Parathyroid adenoma (tissue), 2 donors: Measurements from ENCODE around the gene PODXL.

Experiments used
- H2AFZ ChIP-seq: fragments of 300-600 bp; sonication (generic); one replicate; pipeline ENCODE4 v1.7.0; 2017; ENCODE audit warnings: antibody characterized with exemption, mild to moderate bottlenecking
- H3K27ac ChIP-seq: fragments of 300-600 bp; sonication (generic); one replicate; pipeline ENCODE4 v1.7.0; 2017
- H3K27me3 ChIP-seq: fragments of 300-600 bp; sonication (generic); one replicate; pipeline ENCODE4 v1.7.0; 2017; ENCODE audit warnings: low read length; ENCODE audit not compliant: control insufficient read depth, insufficient read depth
- H3K36me3 ChIP-seq: fragments of 300-600 bp; sonication (generic); one replicate; pipeline ENCODE4 v1.7.0; 2017; ENCODE audit warnings: low read length; ENCODE audit not compliant: control insufficient read depth, insufficient read depth
- H3K4me1 ChIP-seq: fragments of 300-600 bp; sonication (generic); one replicate; pipeline ENCODE4 v1.7.0; 2017; ENCODE audit warnings: control low read depth
- H3K4me2 ChIP-seq: fragments of 300-600 bp; sonication (generic); one replicate; pipeline ENCODE4 v1.7.0; 2017; ENCODE audit warnings: low read length
- H3K4me3 ChIP-seq: fragments of 300-600 bp; sonication (generic); one replicate; pipeline ENCODE4 v1.7.0; 2017; ENCODE audit warnings: low read depth, low read length
- H3K79me2 ChIP-seq: fragments of 300-600 bp; sonication (generic); one replicate; pipeline ENCODE4 v1.7.0; 2017; ENCODE audit warnings: control low read depth
- H3K9ac ChIP-seq: fragments of 300-600 bp; sonication (generic); one replicate; pipeline ENCODE4 v1.7.0; 2017; ENCODE audit warnings: mild to moderate bottlenecking
- H3K9me3 ChIP-seq: fragments of 300-600 bp; sonication (generic); one replicate; pipeline ENCODE4 v1.7.0; 2017; ENCODE audit warnings: low read length; ENCODE audit not compliant: control insufficient read depth
- TF ChIP-seq, protein P1 (sequence below): fragments of 300-600 bp; sonication (generic); IDR thresholded peaks from one replicate; pipeline ENCODE4 v1.7.0; 2017; ENCODE audit warnings: antibody characterized with exemption, mild to moderate bottlenecking
- donor health status: primary hyperparathyroidism.

PODXL gene

DNA sequence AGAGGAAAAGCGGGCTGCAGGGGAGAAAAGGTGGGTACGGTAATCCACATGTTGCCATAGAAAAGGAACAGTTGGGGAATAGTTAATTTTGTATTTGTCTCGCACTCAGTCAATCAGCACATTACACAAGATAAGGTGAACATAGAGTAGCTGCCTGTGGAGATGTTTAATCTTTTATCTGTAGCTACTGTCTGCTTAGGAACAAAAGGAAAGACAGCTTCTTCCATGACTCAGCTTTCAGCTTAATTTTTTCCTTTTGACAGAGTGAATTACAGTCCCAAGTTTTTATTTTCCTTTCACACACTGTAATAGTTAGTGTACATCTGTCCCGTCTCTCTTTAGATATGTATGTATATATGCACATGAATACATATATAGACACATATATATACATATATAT lies 39.3 kb upstream of the PODXL start:
- no peak overlapping the region for H3K9ac ChIP-seq
- H3K36me3 ChIP-seq: no peaks in the 10 kb centered on the region
- H2AFZ ChIP-seq: no peak overlapping the region
- H3K4me1 ChIP-seq: no peaks in the 10 kb centered on the region
- no peak overlapping the region for H3K27ac ChIP-seq
- H3K4me2 ChIP-seq: no peak overlapping the region
- H3K4me3 ChIP-seq: no peak overlapping the region
- no peaks in the 10 kb centered on the region for H3K27me3 ChIP-seq
- TF ChIP-seq, protein P1, sequence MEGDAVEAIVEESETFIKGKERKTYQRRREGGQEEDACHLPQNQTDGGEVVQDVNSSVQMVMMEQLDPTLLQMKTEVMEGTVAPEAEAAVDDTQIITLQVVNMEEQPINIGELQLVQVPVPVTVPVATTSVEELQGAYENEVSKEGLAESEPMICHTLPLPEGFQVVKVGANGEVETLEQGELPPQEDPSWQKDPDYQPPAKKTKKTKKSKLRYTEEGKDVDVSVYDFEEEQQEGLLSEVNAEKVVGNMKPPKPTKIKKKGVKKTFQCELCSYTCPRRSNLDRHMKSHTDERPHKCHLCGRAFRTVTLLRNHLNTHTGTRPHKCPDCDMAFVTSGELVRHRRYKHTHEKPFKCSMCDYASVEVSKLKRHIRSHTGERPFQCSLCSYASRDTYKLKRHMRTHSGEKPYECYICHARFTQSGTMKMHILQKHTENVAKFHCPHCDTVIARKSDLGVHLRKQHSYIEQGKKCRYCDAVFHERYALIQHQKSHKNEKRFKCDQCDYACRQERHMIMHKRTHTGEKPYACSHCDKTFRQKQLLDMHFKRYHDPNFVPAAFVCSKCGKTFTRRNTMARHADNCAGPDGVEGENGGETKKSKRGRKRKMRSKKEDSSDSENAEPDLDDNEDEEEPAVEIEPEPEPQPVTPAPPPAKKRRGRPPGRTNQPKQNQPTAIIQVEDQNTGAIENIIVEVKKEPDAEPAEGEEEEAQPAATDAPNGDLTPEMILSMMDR: no peak
- H3K79me2 ChIP-seq: no peaks in the 10 kb centered on the region
- H3K9me3 ChIP-seq: no peaks in the 10 kb centered on the region

DNA sequence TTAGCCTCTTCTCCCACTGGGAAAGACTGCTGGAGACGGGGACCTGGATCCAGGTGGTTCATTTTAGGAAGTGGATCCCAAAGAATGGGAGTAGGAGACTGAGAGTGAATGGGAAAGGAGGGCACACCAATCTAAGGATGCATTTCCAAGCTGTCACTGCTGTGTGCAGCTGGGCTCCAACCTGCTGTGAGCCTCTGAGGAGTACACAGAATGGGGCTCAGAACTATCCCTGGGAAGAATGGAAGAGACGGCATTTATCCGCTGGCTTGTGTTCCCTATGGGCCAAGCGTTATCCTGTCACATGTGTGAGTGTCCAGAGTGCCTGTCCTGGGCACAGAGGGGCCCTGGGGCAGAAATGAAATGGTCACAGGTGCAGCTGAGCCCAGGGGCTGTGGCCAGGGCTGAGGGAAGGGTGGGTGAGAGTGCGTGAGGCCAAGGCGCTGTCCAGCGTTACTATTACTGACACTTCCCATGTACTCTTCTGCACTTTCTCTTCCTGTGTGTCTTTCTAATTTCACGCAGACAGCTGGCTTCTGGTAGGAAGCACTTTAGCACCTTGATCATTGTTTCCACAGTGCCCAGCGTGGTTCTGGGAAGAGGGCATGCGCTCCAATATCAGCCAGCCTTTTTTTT lies 35.4 kb upstream of the PODXL start:
- TF ChIP-seq, protein P1: no peak
- Histone ChIP-seq H3K27me3 (no peaks in the 10 kb centered on the region), H3K4me1 (no peaks in the 10 kb centered on the region), H3K9ac (no peak overlapping the region), H3K4me3 (no peak overlapping the region), H3K9me3 (no peaks in the 10 kb centered on the region), H3K36me3 (no peaks in the 10 kb centered on the region), H3K79me2 (no peaks in the 10 kb centered on the region), H2AFZ (no peak overlapping the region), H3K4me2 (no peak overlapping the region), H3K27ac (no peak overlapping the region)

DNA sequence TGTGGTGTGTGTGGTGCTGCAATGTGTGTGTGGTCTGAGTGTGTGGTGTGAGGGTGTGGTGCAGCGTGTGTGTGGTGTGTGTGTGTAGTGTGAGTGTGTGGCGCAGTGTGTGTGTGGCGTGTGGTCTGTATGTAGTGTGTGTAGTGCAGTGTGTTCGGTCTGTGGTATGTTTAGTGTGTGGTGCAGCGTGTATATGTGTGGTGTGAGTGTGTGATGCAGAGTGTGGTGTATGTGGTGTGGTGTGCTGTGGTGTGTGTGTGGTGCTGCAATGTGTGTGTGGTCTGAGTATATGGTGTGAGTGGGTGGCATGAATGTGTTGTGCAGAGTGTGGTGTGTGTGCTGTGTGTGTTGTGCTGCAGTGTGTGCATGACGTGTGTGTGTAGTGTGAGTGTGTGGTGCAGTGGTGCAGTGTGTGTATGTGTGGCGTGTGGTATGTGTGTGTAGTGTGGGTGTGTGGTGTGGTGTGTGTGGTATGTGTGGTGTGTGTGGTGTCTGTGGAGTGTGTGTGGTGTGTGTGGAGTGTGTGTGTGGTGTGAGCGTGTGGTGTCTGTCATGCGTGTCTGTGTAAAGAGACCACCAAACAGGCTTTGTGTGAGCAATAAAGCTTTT lies 31.0 kb upstream of the PODXL start:
- H3K4me3 ChIP-seq: no peak overlapping the region
- no peak overlapping the region for H3K9ac ChIP-seq
- H3K27ac ChIP-seq: no peak overlapping the region
- peaks cover 10% of the 10 kb centered on the region for H3K4me1 ChIP-seq
- TF ChIP-seq, protein P1: no peak
- H2AFZ ChIP-seq: no peak overlapping the region
- H3K4me2 ChIP-seq: no peak overlapping the region
- no peaks in the 10 kb centered on the region for H3K27me3 ChIP-seq
- no peaks in the 10 kb centered on the region for H3K79me2 ChIP-seq
- no peaks in the 10 kb centered on the region for H3K9me3 ChIP-seq
- H3K36me3 ChIP-seq: no peaks in the 10 kb centered on the region

DNA sequence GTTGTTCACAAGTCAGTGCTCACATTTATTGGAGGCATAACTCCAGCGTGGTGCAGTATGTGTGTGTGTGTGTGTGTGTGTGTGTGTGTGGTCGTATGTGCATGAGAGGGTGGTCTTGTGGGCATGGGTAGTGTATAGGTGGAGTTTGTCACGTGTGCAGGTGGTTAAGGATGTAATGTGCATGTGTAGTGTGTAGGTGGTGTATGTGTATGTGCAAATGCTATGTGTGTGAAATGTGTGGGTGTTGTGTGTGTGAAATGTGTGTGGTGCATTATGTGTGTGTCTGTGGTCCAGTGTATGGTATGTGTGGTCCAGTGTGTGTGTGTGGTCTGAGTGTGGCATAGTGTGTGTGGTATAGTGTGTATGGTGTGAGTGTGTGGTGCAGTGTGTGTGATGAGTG lies 30.3 kb upstream of the PODXL start:
- peaks cover 10% of the 10 kb centered on the region for H3K4me1 ChIP-seq
- H3K9me3 ChIP-seq: no peaks in the 10 kb centered on the region
- H3K79me2 ChIP-seq: no peaks in the 10 kb centered on the region
- H2AFZ ChIP-seq: peak overlapping the region; percentile 83
- no peak overlapping the region for H3K4me3 ChIP-seq
- H3K36me3 ChIP-seq: no peaks in the 10 kb centered on the region
- no peak overlapping the region for H3K4me2 ChIP-seq
- H3K27ac ChIP-seq: no peak overlapping the region
- TF ChIP-seq, protein P1: no peak
- no peaks in the 10 kb centered on the region for H3K27me3 ChIP-seq
- H3K9ac ChIP-seq: no peak overlapping the region

DNA sequence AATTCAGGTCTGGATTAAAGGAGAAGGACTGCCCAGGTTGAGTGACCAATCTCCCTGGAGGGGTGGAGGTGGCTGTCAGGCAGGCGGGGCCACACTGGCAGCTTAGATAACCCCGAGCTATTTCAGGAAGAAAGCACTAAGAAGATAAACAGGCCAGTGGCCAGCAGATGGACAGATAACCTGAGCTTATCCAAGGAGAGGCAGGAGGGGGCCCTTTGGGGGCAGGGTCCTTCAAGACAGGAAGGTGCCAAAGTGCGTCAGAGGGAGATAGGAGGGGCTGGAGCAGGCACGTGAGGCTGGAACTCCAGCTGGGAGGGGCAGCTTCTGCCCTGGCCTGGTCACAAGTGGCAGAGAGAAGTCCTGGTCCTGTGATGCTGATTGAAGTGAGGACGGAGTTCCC lies 29.8 kb upstream of the PODXL start:
- Histone ChIP-seq H2AFZ (peak overlapping the region; percentile 83), H3K27ac (peak overlapping the region; percentile 51), H3K4me1 (peaks cover 10% of the 10 kb centered on the region), H3K9ac (no peak overlapping the region), H3K9me3 (no peaks in the 10 kb centered on the region), H3K4me2 (no peak overlapping the region), H3K4me3 (no peak overlapping the region), H3K36me3 (no peaks in the 10 kb centered on the region), H3K27me3 (no peaks in the 10 kb centered on the region), H3K79me2 (no peaks in the 10 kb centered on the region)
- TF ChIP-seq, protein P1: no peak
